GM06990 (cell line): ENCODE data around the gene ADGRG1.

Source experiments
- DNase-seq: peaks from one replicate; pipeline ENCODE4 v3.0.0-alpha.2; 2011; ENCODE audit not compliant: insufficient read length; ENCODE audit errors: extremely low read depth
- H3K27me3 ChIP-seq: replicated peaks from 2 replicates; pipeline ENCODE4 v1.6.0; 2011; ENCODE audit warnings: low read length; ENCODE audit not compliant: control insufficient read depth, insufficient read depth
- H3K36me3 ChIP-seq: 2 replicates; pipeline ENCODE4 v1.5.1; 2011; ENCODE audit warnings: low read length; ENCODE audit not compliant: control insufficient read depth, insufficient read depth
- H3K4me3 ChIP-seq: replicated peaks from 2 replicates; pipeline ENCODE4 v1.5.1; 2011; ENCODE audit warnings: low read depth, mild to moderate bottlenecking, control low read depth, low read length
- TF ChIP-seq, protein P1 (sequence below): IDR thresholded peaks from 2 replicates; pipeline ENCODE4 v1.5.1; 2011; ENCODE audit warnings: low read length, control low read depth, mild to moderate bottlenecking, inconsistent platforms; ENCODE audit not compliant: insufficient read depth, poor library complexity, severe bottlenecking

The ADGRG1 gene

DNA sequence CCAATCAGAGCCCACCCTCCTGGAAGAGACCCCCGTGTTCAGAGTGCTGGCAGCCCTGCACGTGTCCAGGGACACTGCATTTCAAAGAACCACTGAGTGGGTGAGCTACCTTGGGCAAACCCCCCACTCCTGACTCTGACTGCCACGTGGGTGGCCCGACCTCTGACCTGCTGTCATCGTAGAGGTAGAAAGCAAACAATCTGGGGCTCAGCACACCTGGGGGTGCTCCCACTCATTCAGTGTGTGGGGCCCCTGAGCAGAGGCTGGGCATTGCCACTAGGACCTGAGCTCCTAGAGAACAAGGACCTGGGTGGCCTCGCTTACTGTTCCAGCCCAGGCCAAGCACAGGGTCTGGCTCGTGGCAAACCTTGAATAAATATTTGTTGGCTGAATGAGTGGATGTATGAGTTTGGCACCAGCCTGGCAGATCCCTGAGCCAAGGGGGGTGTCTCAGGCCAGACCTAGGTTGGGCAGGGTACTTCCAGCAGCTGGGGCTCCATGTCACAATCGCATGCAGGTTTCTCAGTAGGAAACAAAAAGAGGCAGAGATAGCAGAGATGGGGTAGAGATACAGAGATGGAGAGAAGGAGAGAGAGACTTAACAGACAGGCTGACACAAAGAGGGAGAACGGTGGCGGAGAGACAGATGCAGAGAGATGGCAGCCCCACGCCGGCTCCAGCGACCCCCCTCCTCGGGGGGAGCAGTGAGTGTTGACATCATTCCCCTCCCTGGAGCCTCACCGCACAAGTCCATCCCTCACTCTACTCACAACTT lies 60.7 kb downstream of the ADGRG1 start:
- DNase-seq: no peak
- Histone ChIP-seq H3K36me3 (no peaks in the 10 kb centered on the region), H3K27me3 (no peaks in the 10 kb centered on the region; the same call in 1 of the 2 replicates), H3K4me3 (no peak overlapping the region)
- TF ChIP-seq, protein P1, sequence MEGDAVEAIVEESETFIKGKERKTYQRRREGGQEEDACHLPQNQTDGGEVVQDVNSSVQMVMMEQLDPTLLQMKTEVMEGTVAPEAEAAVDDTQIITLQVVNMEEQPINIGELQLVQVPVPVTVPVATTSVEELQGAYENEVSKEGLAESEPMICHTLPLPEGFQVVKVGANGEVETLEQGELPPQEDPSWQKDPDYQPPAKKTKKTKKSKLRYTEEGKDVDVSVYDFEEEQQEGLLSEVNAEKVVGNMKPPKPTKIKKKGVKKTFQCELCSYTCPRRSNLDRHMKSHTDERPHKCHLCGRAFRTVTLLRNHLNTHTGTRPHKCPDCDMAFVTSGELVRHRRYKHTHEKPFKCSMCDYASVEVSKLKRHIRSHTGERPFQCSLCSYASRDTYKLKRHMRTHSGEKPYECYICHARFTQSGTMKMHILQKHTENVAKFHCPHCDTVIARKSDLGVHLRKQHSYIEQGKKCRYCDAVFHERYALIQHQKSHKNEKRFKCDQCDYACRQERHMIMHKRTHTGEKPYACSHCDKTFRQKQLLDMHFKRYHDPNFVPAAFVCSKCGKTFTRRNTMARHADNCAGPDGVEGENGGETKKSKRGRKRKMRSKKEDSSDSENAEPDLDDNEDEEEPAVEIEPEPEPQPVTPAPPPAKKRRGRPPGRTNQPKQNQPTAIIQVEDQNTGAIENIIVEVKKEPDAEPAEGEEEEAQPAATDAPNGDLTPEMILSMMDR: no peak

GRCh38 chr16:57689762-57690558 lies 61.5 kb downstream of the ADGRG1 start:
- TF ChIP-seq, protein P1: no peak
- Histone ChIP-seq H3K36me3 (no peaks in the 10 kb centered on the region), H3K4me3 (no peak overlapping the region), H3K27me3 (no peaks in the 10 kb centered on the region; the same call in 1 of the 2 replicates)
- peak; percentile 82 for DNase-seq

- Histone ChIP-seq H3K36me3 (no peaks in the 10 kb centered on the region), H3K27me3 (no peaks in the 10 kb centered on the region; the same call in 1 of the 2 replicates), H3K4me3 (no peak overlapping the region)
- TF ChIP-seq, protein P1: no peak
- no peak for DNase-seq
These were observed 62.5 kb downstream of the ADGRG1 start for GRCh38 chr16:57690782-57691471.

DNA sequence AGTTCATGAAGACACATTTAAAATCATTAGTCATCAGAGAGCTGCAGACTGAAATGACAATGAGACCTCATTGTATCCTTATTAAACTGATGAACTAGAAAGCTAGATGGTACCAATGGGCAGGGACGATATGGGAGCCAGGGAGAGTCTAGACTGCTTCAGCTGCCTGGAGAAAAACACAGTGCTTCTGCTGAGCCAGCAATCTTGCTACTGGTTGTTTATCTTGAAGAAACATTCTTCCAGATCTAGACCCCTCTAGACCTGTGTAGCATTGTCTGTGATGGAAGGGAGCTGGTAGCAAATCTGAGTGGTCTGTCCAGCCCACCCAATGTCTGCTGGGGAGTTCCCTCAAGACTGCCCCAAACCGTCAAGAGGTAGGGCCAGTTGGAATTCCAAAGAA lies 64.2 kb downstream of the ADGRG1 start:
- TF ChIP-seq, protein P1: no peak
- H3K36me3 ChIP-seq: no peaks in the 10 kb centered on the region
- no peak overlapping the region for H3K4me3 ChIP-seq
- no peak for DNase-seq
- no peaks in the 10 kb centered on the region; the same call in 1 of the 2 replicates for H3K27me3 ChIP-seq

DNA sequence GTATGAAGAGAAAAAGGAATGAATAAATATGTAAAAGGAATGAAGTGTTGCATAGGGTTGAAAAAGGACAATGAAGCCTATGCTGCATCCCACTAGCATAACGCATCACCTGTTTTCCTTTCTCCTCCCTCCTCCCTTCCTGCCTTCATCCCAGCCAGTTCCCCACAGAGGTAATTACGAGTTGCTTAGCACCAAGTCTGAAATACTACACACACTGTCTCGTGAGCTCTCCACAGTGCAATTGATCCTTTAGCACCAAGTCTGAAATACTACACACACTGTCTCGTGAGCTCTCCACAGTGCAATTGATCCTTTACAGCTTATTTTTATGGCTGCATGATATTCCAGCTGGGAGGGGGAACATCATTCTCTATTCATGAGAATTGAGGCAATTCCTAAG lies 65.1 kb downstream of the ADGRG1 start:
- TF ChIP-seq, protein P1: no peak
- H3K36me3 ChIP-seq: no peaks in the 10 kb centered on the region
- no peaks in the 10 kb centered on the region for H3K27me3 ChIP-seq
- no peak overlapping the region for H3K4me3 ChIP-seq
- no peak for DNase-seq
